Stimulated activated CD4-positive, alpha-beta T cell treated with anti-CD3 and anti-CD28 coated beads, Interleukin-1b, Interleukin-23, amount 100 ng/mL, for 48 hours (primary cell): ENCODE measurements around the gene NR6A1.

Experiments
- DNase-seq: peaks from one replicate; pipeline ENCODE4 v3.0.0-alpha.2; 2020

The NR6A1 gene

DNA sequence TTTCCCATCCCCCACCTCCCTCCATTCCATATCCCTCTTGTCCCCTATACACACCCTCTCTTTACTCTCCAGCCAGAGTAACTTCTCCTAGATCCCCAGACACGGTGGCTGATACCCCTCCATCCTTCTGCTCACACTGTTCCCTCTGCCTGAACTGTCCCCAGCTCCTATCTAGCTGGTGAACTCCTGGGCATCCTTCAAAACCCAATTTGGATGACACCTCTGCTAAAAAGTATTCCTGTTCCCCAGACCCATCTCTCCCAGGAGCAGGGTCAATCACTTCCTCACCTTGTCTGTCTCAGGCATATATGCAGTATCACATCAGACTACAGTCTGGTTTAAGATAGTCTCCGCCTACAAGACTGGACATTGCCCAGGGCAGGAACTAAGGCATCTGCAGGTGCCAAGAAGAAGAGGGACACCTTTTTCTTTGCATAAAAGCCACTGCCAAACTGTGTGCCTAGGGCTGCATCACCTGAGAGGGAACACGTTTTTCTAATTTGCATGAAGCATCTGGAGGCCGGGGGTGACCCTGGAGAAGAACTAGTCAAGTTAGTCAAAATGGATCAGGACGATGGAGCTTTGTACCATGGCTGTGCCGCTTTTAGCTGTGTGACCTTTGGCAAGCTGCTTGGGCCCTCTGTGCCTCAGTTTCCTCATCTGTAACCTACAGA lies 291.0 kb downstream of the NR6A1 start:
- DNase-seq: no peak

DNA sequence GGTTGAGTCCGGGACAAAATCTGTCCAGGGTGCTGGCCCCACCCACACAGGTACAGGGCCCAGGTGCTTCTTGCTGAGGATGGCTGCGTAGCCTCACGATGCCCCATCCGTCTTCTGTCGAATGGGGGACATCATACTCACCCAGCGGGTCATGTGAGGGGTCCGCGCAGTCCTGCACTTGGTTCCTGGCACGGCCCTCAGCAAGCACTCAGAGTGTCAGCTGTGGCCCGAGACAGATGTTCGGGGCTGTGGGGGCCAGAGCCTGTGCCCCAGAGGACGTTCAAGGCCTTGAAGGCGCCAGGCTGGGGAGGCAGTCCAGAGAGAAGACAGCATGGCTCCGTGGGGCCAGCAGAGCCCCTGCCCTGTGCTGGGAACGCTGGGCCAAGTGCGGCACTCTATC lies 291.7 kb downstream of the NR6A1 start:
- no peak for DNase-seq

DNA sequence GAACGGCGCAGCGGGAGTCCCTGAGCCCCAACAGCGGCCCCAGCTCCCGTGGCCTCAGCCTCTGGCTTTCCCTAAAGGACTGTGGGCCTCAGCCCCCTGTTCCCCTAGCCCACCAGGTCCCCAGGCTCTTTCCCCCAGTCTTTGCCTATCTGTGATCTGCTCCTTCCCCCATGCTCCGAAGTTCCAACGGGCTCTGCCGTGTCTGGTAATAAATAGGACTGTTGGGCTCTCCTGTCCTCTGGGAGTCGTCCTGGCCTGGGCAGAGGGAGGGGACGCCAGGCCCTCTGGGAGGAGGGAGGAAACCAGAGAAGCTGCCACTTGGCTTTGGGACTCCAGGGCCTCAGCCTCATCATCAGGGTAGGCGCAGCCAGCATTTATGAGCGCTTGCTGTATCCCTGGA lies 292.8 kb downstream of the NR6A1 start:
- DNase-seq: no peak

DNA sequence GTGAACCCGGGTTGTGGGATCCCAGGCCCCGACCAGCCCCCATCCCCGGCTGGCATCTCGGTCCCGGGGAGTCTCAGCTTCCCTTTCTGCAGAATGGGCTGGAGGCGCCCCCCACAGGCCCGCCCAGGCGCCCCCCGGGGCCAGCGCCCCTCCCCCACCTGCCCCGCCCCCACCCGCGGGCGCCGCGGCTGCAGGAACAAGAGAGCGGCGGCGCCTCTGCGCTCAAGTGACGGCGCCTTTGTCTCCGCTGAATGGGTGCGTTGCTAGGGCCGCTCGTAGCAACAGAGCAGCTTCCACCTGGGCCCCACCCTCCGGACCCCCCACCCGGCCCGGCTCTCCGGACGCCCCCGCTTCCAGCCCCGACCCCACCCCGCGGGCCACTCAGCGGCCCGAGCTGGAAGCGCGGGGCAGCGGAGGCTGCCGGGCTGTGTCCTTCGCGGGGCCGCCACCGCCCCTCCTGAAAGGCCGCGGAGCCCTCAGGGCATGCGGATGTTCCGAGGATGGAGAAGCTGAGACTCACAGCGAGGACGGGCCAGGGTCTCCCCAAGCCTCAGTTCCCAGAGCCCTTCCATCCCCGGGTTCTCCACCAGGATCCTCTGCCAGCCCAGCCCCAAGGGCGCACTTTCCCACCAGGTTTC lies 293.3 kb downstream of the NR6A1 start:
- DNase-seq: no peak

DNA sequence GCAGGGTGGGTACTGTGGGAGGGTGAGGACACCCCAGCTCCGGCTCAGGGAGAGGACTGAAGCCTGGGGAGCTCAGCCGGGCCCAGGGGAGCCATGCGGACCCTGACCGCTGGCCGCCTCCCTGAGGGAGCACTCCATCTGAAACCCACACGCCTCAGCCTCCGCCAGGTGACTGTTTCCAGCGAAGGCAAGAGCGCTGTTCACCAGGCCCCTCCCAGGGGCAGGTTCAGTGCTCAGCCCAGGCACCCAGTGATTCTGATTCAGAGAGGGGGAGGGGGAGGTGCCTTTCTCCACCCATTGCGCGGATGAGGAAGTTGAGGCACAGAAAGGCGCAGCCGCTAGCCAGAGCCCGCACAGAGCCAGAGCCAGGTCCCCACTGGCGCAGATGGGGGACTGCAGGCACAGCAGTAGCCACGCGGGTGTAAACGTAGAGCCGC lies 293.9 kb downstream of the NR6A1 start:
- no peak for DNase-seq

DNA sequence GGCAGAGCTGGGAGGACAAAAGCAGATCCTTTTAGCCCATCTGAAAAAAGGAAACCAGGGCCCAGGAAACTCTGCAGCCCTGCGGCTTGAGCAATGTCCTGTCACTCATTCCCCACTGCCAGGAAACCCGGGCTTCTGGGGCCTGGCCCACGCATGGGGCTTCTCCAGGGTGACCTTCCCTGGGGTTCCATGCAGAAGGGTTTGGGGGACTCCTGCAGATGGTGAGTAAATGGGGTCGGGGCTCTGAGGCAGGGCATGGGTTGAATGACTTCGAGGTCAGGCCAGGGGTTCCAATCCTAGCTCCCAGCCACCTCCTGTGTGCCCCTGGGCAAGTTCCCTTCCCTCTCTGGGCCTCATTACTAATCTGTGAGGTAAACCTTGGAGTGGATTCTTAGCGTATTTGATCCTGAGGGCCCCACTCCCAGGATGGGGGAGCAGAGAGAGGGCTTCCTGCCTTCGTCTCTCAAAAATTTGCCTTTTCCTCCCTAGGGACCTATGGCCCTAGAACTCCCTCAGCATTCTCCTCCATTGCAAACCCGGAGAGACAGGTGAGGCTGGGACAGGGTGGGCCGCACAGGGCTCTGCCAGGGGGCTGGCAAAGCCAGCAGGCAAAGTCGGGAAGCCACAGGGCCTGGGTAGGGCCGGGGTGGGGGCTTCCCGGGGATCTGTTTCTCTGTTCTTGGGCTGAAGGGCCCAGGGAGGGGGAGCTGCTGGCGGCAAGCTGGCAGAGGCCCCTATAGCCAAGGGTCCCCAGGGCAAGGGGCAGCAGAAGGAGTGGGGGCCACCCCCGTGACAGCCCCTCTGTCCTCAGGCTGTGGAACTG lies 295.0 kb downstream of the NR6A1 start:
- DNase-seq: no peak

DNA sequence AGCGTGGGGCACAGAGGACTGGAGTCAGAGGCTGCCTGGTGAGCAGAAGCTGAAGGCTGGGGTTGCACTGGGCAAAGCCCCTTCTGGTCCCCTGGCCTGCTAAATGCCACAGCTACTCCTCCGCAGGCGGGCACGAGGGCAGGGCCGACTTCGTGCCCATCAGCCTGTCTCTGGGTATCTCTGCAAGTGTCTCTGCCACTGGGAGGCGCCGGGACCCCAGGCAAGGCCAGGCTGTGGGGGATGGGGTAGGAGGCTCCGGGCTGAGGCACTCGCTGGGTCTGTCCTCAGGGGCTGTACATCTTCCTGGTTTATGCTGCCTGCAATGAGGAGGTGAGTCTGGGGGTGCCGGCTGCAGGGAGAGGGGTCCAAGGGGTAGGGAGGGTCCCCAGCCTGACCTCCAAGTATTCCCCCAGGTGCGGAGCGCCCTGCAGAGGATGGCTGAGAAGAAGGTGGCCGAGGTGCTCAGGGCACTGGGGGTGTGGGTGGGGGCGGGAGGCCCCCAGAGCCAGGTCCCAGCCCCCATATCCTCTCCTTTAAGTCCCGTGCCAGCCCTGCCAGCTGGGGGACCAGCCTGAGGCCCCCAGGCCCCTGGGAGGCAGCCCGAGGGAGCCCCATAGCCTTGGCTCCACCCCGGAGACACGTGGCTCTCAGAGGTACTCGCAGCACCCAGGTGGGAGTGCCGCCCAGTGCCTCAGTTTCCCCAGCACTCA lies 295.8 kb downstream of the NR6A1 start:
- no peak for DNase-seq

DNA sequence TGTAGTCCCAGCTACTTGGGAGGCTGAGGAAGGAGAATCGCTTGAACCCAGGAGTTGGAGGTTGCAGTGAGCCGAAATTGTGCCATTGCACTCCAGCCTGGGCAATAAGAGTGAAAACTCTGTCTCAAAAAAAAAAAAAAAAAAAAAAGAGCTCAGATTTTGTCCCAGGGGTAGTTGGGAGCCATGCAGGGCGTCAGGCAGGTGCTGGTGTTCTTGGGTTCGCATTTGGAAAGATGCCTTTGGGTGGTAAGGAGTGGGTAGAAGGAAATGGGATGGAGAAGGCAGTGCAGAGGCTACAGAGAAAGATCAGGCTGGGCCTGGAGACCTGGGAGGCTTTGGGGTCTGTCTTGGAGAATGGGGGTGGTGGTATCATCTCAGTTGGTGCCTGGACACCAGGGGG lies 297.0 kb downstream of the NR6A1 start:
- DNase-seq: no peak

DNA sequence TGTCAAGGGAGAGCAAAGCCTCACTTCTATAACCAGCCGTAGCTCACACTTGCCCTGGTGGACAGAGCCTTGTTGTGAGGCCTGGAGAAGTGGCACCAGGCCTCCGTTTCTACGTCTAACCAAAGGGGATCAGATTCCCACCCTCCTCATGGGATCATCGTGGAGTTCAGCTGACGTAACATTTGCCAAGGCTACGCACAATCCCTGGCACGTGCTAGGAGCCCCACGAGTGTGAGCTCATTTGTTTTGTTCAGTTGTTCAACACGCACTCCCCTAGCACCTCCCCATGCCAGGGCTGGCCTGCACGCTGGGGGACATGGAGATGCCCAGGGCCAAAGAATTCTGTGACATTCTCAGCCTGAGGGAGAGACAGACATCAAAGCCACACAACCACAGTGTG lies 297.8 kb downstream of the NR6A1 start:
- DNase-seq: no peak

DNA sequence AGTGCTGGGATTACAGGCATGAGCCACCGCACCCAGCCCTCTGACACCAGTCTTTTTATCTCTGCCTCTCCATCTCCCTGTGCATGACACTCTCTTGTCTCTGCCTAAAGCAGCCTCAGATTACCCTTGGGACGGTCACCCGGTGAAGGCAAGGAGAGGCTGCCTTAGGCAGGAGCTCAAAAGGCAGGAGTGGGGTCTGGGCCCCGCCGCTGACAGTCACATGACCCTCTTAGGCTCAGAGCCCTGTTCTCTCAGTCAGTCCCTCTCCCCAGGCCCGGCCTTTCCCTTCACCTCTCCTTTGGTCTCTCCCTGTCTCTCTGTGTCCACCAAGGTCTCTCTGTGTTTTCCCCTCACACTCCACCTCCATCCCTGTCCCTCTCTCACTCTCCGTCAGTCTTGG lies 298.3 kb downstream of the NR6A1 start:
- no peak for DNase-seq

DNA sequence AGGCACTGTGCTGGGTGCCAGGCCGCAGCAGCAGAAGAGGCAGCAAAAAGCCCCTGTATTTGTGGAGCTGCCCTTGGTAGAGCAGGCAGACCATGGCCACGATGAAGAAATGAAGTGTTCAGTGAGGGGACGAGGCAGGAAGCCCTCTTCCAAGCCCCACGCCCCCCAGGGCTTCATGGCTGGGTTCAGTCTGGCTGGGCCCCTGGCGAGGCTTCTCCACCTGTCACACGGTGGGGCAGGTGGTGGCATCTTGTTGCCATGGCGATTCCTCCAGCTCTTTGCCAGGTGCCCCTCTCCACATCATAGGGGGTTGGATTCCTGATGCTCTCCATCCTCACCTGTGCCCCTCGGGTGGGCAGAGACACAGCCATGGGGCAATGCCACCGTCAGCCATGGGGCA lies 299.4 kb downstream of the NR6A1 start:
- DNase-seq: no peak

DNA sequence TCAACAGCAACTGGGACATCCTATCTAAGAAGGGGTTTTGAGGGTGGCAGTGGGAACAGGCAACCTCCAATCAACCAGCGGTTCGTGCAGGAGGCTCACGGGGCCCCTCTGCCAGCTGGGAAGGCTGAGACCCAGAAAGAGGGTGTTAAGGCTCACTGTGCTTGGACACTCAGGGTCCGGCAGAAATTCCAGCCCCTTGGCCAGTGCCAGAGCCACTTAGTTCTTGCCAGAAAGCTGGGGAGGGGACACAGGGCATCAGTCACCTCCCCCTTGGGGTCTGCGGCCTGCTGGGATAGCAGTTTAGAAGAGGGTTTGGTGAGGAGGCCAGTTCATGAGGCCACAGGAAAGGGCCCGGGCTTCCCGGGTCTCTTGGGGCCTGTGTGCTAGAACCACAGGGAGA lies 300.4 kb downstream of the NR6A1 start:
- no peak for DNase-seq

DNA sequence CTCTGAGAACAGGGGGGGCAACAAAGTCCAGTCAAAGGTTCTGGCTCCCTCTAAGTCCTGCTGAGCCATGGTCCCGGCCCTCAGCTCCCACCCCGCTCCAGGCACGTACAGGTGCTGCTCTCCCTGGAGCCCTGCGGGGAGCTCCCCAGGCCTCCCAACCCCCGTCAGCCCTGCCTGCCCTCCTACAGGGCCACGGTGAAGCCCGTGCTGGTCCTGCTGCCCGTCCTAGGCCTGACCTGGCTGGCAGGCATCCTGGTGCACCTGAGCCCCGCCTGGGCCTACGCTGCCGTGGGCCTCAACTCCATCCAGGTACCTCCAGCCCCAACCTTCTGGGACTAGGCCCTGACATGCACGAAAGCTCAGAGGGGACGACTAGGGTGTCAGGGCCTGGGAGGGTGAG lies 300.8 kb downstream of the NR6A1 start:
- no peak for DNase-seq

DNA sequence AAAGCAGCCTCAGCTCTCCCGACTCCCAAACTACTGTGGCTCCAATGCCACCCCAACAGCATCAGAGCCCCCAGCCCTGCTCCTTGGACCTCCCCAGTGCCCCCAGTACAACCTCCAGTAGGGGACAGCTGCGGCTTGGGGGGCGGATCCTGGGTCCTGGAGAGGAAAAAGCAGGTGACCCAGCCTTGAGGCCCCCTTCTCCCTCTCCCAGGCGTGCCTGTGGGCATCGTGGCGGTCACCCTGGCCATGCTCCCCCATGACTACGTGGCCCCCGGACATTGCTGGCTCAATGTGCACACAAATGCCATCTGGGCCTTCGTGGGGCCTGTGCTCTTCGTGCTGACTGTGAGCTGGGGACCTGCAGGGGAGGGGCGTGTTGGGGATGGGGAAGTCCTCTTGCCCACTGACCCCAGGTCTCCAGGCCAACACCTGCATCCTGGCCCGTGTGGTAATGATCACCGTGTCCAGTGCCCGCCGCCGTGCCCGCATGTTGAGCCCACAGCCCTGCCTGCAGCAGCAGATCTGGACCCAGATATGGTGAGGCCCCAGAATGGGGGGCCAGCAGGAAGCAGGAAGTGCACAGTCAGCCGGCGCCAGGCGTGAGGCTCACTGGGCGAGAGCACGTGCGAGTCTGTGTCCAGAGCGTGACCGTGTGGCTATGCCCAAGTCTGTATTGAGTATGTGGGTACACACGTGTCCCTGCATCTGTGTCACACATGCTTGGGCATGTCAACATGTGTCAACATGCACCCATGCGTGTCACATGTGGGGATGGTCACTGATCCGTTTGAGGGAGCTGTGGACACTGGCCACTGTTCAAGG lies 301.9 kb downstream of the NR6A1 start:
- DNase-seq: no peak

DNA sequence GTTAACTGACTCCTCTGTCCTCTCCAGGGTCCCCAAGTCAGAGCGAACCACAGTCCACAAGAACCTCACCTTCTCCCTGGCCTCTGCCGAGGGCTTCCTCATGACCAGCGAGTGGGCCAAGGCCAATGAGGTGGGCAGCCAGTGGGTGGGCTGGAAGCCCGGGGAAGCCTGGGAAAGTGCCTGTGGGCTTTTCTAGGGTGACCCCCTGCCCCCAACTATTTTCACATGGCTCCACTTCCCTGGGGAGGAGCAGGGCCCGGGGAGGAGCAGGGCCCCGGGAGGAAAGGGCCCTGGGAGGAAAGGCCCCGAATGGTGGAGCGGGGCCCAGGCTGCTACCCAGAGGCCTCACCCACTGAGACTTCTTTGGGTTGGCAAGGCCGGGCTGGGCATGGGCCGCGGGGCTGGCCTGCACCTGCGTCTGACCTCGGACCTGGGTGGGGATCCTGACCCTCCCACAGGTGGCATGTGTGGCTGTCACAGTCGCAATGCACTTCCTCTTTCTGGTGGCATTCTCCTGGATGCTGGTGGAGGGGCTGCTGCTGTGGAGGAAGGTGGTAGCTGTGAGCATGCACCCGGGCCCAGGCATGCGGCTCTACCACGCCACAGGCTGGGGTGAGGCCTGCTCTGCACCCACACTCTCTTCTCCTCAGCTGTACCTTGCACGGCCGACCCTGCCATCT lies 302.9 kb downstream of the NR6A1 start:
- no peak for DNase-seq

DNA sequence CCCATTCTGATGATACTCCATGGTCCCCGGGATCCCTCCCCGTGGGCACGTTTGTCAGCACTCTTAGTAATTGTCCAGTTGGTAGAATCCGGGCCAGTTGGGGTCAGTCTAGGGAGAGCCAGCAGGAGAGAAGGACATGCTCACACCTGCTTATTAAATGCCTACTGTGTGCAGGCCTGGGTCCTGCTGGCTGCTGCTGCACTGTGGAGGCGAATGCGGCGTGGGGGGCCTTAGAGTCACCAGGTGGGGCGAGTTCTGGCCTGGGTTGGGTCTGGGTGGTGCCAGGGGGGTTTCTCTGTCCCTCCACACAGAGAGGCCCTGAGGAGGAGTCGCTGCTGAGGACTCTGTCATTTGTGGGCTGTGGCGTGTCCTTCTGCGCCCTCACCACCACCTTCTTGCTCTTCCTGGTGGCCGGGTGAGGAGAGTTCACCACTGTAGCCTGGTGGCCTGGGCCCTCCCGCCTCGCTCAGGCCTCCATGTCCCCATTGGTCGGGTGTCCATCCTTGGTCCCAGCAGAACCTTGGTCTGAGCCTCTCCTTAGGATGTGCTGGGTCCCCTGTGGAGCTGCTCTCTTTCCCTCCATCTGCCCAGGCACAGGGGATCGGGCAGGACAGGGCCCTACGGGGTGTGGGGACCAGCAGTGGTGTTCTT lies 303.6 kb downstream of the NR6A1 start:
- DNase-seq: no peak
